ENCODE results near the gene RSPO4.

- TF ChIP-seq SMC3 (IDR thresholded peaks at IDR 0.05) (no peak), PBX3 (IDR thresholded peaks at IDR 0.05) (no peak), BHLHE40 (IDR thresholded peaks at IDR 0.05; ENCODE audit: low read depth, low read length) (no peak), ZFP36 (IDR thresholded peaks at IDR 0.05; ENCODE audit: borderline replicate concordance, partially characterized antibody) (no peak), CHD4 (IDR thresholded peaks at IDR 0.05; ENCODE audit: borderline replicate concordance) (no peak), POLR2A (IDR thresholded peaks at IDR 0.05; ENCODE audit: low read length) (no peak), EP300 (IDR thresholded peaks at IDR 0.05) (no peak), CTCF (IDR thresholded peaks at IDR 0.05) (no peak), HOXA7 (CRISPR knock-in tag; IDR thresholded peaks at IDR 0.05) (no peak), MAX (IDR thresholded peaks at IDR 0.05) (no peak), PHF8 (IDR thresholded peaks at IDR 0.05; ENCODE audit: borderline replicate concordance, low read depth) (no peak)
These were observed 82.6 kb downstream of the RSPO4 start for GRCh38 chr20:919491-919916.

Measured in A549 (cell line).